H1 (cell line): Measurements from ENCODE around the gene PLD6. TPM values are rescaled to one million over a fixed set of nuclear protein-coding genes. Genes with fewer than 3 reads are reported as not detected.

Experiments used
- CTCF ChIA-PET: fragments of 300-600 bp; sonication (Branson Sonifier 250); formaldehyde crosslinking; loops from one replicate; lab custom pipeline; 2021; ENCODE audit not compliant: partially characterized antibody; lab: Charles Lee
- POLR2A ChIA-PET: fragments of 300-600 bp; sonication (Branson Sonifier 250); formaldehyde crosslinking; loops from one replicate; lab custom pipeline; 2021; ENCODE audit warnings: inconsistent platforms; ENCODE audit not compliant: partially characterized antibody; lab: Charles Lee
- DNase-seq, 2 experiments: peaks; one replicate each; pipeline versions ENCODE4 v3.0.0 to v3.0.0-alpha.2; 2010 to 2022; ENCODE audit warnings: low spot score in 2 of 2, low read depth in 1 of 2, mixed read lengths in 1 of 2
- FAIRE-seq: peaks from 2 replicates; lab custom pipeline; 2011; peaks lifted over from hg19 to GRCh38; lab: Jason Lieb, UNC
- H2AFZ ChIP-seq: 2 replicates; pipeline ENCODE4 v1.8.1; 2012; ENCODE audit warnings: low read length, inconsistent platforms
- H2AK5ac ChIP-seq: 2 replicates; pipeline ENCODE4 v1.6.1; 2013; ENCODE audit warnings: low read depth, low read length
- H2BK120ac ChIP-seq: replicated peaks from 2 replicates; pipeline ENCODE3; 2013; ENCODE audit warnings: low read depth, low read length, inconsistent platforms
- H2BK12ac ChIP-seq: 2 replicates; pipeline ENCODE4 v1.6.1; 2013; ENCODE audit warnings: low read depth, low read length
- H2BK15ac ChIP-seq: 2 replicates; pipeline ENCODE4 v1.6.1; 2013; ENCODE audit warnings: low read length
- H2BK20ac ChIP-seq: 2 replicates; pipeline ENCODE4 v1.6.1; 2013; ENCODE audit warnings: low read length
- H2BK5ac ChIP-seq: 2 replicates; pipeline ENCODE4 v1.6.1; 2013; ENCODE audit warnings: low read depth, low read length
- H3K14ac ChIP-seq: 2 replicates; pipeline ENCODE4 v1.6.1; 2013; ENCODE audit warnings: inconsistent platforms; ENCODE audit not compliant: insufficient read length
- H3K18ac ChIP-seq: 2 replicates; pipeline ENCODE4 v1.6.1; 2013; ENCODE audit warnings: low read length; ENCODE audit errors: extremely low read depth
- H3K23ac ChIP-seq: 2 replicates; pipeline ENCODE4 v1.6.1; 2013; ENCODE audit warnings: inconsistent platforms; ENCODE audit not compliant: insufficient read length
- H3K23me2 ChIP-seq: 2 replicates; pipeline ENCODE4 v1.6.1; 2013; ENCODE audit warnings: low read depth, low read length
- H3K27ac ChIP-seq: 2 replicates; pipeline ENCODE4 v1.6.1; 2011; ENCODE audit warnings: low read depth, low read length, inconsistent platforms
- H3K27me3 ChIP-seq, 4 experiments: replicated peaks in 1 of 4; 1 replicate in 1 of 4; 2 replicates in 3 of 4; pipeline versions ENCODE4 v1.6.1 to v1.8.1; 2011 to 2013; ENCODE audit warnings: low read length in 3 of 4, mild to moderate bottlenecking in 3 of 4, inconsistent platforms in 2 of 4, mixed read lengths in 2 of 4, moderate library complexity in 1 of 4; ENCODE audit not compliant: control insufficient read depth in 3 of 4, insufficient read depth in 3 of 4; ENCODE audit errors: extremely low read depth in 1 of 4
- H3K36me3 ChIP-seq, 4 experiments: 2 replicates each; pipeline versions ENCODE4 v1.6.1 to v1.8.1; 2011 to 2013; ENCODE audit warnings: mild to moderate bottlenecking in 4 of 4, low read length in 3 of 4, moderate library complexity in 2 of 4, control low read depth in 1 of 4, inconsistent platforms in 1 of 4; ENCODE audit not compliant: insufficient read depth in 4 of 4, control insufficient read depth in 2 of 4
- H3K4ac ChIP-seq: replicated peaks from 2 replicates; pipeline ENCODE3; 2013; ENCODE audit warnings: low read length, low read depth, mixed read lengths, inconsistent platforms; ENCODE audit not compliant: insufficient read length
- H3K4me1 ChIP-seq, 4 experiments: replicated peaks in 1 of 4; 1 replicate in 1 of 4; 2 replicates in 3 of 4; pipeline versions ENCODE4 v1.6.1 to v1.8.1; 2011 to 2013; ENCODE audit warnings: low read length in 3 of 4, inconsistent platforms in 2 of 4, mixed read lengths in 1 of 4; ENCODE audit not compliant: insufficient read depth in 4 of 4, control insufficient read depth in 3 of 4
- H3K4me2 ChIP-seq, 2 experiments: 2 replicates each; pipeline versions ENCODE4 v1.6.1 to v1.8.1; 2011 to 2013; ENCODE audit warnings: low read depth in 2 of 2, low read length in 2 of 2, control low read depth in 1 of 2, inconsistent platforms in 1 of 2, mild to moderate bottlenecking in 1 of 2; ENCODE audit not compliant: insufficient read depth in 1 of 2
- H3K4me3 ChIP-seq, 4 experiments: fragments of 200-600, 300-600 bp in 1 of 4; sonication (generic), shearing (Covaris generic), sonication (Bioruptor Twin) in 1 of 4; 2 replicates each; pipeline versions ENCODE4 v1.5.1 to v1.8.1; 2011 to 2016; ENCODE audit warnings: low read length in 4 of 4, low read depth in 3 of 4, control low read depth in 2 of 4, inconsistent platforms in 2 of 4, mild to moderate bottlenecking in 2 of 4, mixed read lengths in 1 of 4, moderate library complexity in 1 of 4; ENCODE audit not compliant: insufficient read depth in 2 of 4; ENCODE audit errors: extremely low read depth in 1 of 4
- H3K56ac ChIP-seq: replicated peaks from 2 replicates; pipeline ENCODE3; 2013; ENCODE audit warnings: low read depth, mild to moderate bottlenecking, mixed read lengths, low read length, inconsistent platforms; ENCODE audit not compliant: insufficient read length
- H3K79me1 ChIP-seq: 2 replicates; pipeline ENCODE4 v1.6.1; 2013; ENCODE audit warnings: low read depth, low read length, control low read depth
- H3K79me2 ChIP-seq, 2 experiments: 2 replicates each; pipeline versions ENCODE4 v1.6.1 to v1.8.1; 2012 to 2013; ENCODE audit warnings: low read length in 2 of 2, mild to moderate bottlenecking in 2 of 2, inconsistent platforms in 1 of 2; ENCODE audit not compliant: insufficient read depth in 2 of 2, control insufficient read depth in 1 of 2
- H3K9ac ChIP-seq, 4 experiments: replicated peaks in 1 of 4; 1 replicate in 1 of 4; 2 replicates in 3 of 4; pipeline versions ENCODE4 v1.6.1 to v1.8.1; 2011 to 2013; ENCODE audit warnings: low read depth in 3 of 4, low read length in 3 of 4, control low read depth in 2 of 4, mild to moderate bottlenecking in 2 of 4, moderate library complexity in 2 of 4, inconsistent platforms in 1 of 4; ENCODE audit errors: extremely low read depth in 1 of 4
- H3K9me3 ChIP-seq, 2 experiments: 2 replicates each; pipeline versions ENCODE4 v1.6.1 to v1.8.1; 2012 to 2013; ENCODE audit warnings: mild to moderate bottlenecking in 2 of 2, moderate library complexity in 2 of 2, control low read depth in 1 of 2, inconsistent platforms in 1 of 2, low read depth in 1 of 2, low read length in 1 of 2, mixed read lengths in 1 of 2; ENCODE audit not compliant: insufficient read depth in 2 of 2
- H4K20me1 ChIP-seq, 2 experiments: replicated peaks in 1 of 2; 2 replicates each; pipeline versions ENCODE3 to v1.8.1; 2011 to 2013; ENCODE audit warnings: inconsistent platforms in 2 of 2, low read length in 2 of 2, mild to moderate bottlenecking in 1 of 2; ENCODE audit not compliant: insufficient read depth in 2 of 2, control insufficient read depth in 1 of 2
- H4K5ac ChIP-seq: 2 replicates; pipeline ENCODE4 v1.6.1; 2013; ENCODE audit warnings: low read length, low read depth, mixed read lengths, inconsistent platforms; ENCODE audit not compliant: insufficient read length
- H4K8ac ChIP-seq: 2 replicates; pipeline ENCODE4 v1.8.0; 2013; ENCODE audit warnings: mild to moderate bottlenecking, moderate library complexity, low read length, inconsistent platforms; ENCODE audit not compliant: insufficient read depth; ENCODE audit errors: extremely low read depth
- H4K91ac ChIP-seq: replicated peaks from 2 replicates; pipeline ENCODE3; 2013; ENCODE audit warnings: low read length, mixed read lengths, inconsistent platforms; ENCODE audit not compliant: insufficient read length
- BRCA1 ChIP-seq: IDR thresholded peaks from 2 replicates; pipeline ENCODE4 v1.6.1; 2012; ENCODE audit warnings: low read depth, low read length, improper control_type of control experiment
- EP300 ChIP-seq, 2 experiments: IDR thresholded peaks; 1 replicate in 1 of 2; 2 replicates in 1 of 2; pipeline ENCODE4 v1.6.1; 2011 to 2012; ENCODE audit warnings: low read depth in 2 of 2, low read length in 2 of 2, mild to moderate bottlenecking in 2 of 2, borderline replicate concordance in 1 of 2, inconsistent platforms in 1 of 2, moderate library complexity in 1 of 2
- WGBS, 2 experiments: shearing (Covaris generic) in 1 of 2; methylation state at CpG; one replicate each; pipeline versions ENCODE4 v1.1.6 to v1.1.7; 2013 to 2015; ENCODE audit warnings: low lambda C conversion rate in 2 of 2, mixed read lengths in 2 of 2, inconsistent platforms in 1 of 2, low coverage in 1 of 2, missing lambda C conversion rate in 1 of 2; ENCODE audit not compliant: insufficient replicate concordance in 2 of 2, insufficient coverage in 1 of 2, insufficient read length in 1 of 2; ENCODE audit errors: extremely low coverage in 1 of 2, missing lambda C conversion rate in 1 of 2; 5-methylcytosine and 5-hydroxymethylcytosine counted together
- polyA plus RNA-seq, 7 experiments: library from polyadenylated mRNA; depleted of rRNA in 3 of 7; stranded (reverse) in 5 of 7; unstranded in 2 of 7; fragments of >200 nt in 5 of 7; fragments of 200-250 nt in 2 of 7; gene quantifications; 1 replicate in 5 of 7; 2 replicates in 1 of 7; 4 replicates in 1 of 7; pipeline versions ENCODE4 v1.2.1 to v1.2.3, GENCODE V29; 2011 to 2013; ENCODE audit warnings: missing spikeins in 2 of 7, mixed read lengths in 2 of 7
- total RNA-seq: library from RNA; stranded (reverse); fragmentation: NEBNext Ultra II Directional; extraction: Animal tissue kit (Norgen Biotek cat#: 25700); gene quantifications from 2 replicates; pipeline ENCODE4 v1.2.1, GENCODE V29; 2021

Gene PLD6
- total and polyA plus RNA-seq, 2 of the 8 experiments (the other 6 are each of a cell fraction or from before 2014, with no cell fraction given) = 0.20 to 0.22 TPM

DNA sequence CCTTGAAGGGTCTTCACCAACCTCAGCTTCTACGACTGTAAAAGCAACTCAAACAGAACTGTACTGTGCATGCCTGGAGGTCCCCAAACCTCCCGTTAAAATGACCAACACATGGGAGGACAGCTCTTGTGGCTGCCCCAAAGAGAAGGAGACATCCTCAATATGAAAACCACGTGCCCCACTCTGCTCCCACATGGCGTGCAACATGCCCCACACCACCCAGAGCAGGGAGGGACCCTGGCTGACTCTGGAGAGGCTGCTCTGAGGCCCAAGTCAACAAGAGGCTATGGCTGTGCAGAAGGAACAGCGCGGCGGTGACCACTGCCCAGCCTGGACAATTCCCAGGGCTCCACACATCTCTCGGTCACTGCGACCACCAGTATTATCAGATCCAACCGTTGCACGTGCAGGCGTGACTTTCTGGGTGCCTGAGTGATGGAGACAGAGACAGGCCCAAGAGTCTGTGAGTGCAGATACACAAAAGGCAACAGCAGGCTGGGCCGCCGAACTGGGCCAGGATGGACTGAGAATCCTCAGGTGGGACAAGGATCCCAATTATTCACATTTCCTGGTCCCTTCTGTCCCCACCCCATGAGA, 1.4 kb downstream of the PLD6 start:
- POLR2A ChIA-PET = no interaction called here
- Histone ChIP-seq H2BK120ac (no peak overlapping the region), H2BK5ac (no peak overlapping the region), H2AK5ac (no peak overlapping the region), H3K4me1 (no peaks in the 10 kb centered on the region; a peak in 1 of 7 replicates), H2BK12ac (no peak overlapping the region), H3K36me3 (no peaks in the 10 kb centered on the region), H3K14ac (no peak overlapping the region), H3K79me2 (no peaks in the 10 kb centered on the region), H3K23ac (no peak overlapping the region), H3K56ac (no peak overlapping the region), H3K27ac (no peak overlapping the region), H2BK20ac (no peak overlapping the region), H3K9ac (no peak overlapping the region), H3K4me3 (no peak overlapping the region), H2AFZ (no peak overlapping the region), H3K4me2 (no peak overlapping the region), H4K20me1 (no peaks in the 10 kb centered on the region), H3K18ac (no peak overlapping the region)
- WGBS, 2 experiments = 94% methylated on average over 14 of the region's 14 CpGs; no CpG with 5 or more reads in 1 of the 2 experiments
- CTCF ChIA-PET = interaction anchor here (1.7 kb wide), 1 partner anchor 63 kb away, joined by 4 read pairs; no protein-coding TSS in a partner anchor
- no peak for FAIRE-seq
- no peak for TF ChIP-seq EP300 (IDR thresholded peaks at IDR 0.05; ENCODE audit: borderline replicate concordance in 1 of 2, low read depth in 2 of 2, low read length in 2 of 2)
- TF ChIP-seq BRCA1 = no peak
- TF ChIP-seq, all 59 proteins: peak for 0
- H3K4ac ChIP-seq = no peak overlapping the region
- H3K79me1 ChIP-seq = no peaks in the 10 kb centered on the region
- no peak overlapping the region for H2BK15ac ChIP-seq
- H4K5ac ChIP-seq = no peak overlapping the region
- no peaks in the 10 kb centered on the region for H3K23me2 ChIP-seq
- no peaks in the 10 kb centered on the region for H3K27me3 ChIP-seq
- H4K91ac ChIP-seq = no peak overlapping the region
- H3K9me3 ChIP-seq = peaks cover 0 to 3% of the 10 kb centered on the region in 2 experiments; a peak in 1 of 4 replicates
- H4K8ac ChIP-seq = no peak overlapping the region
- DNase-seq = no peak
